Astrocyte of the cerebellum (primary cell): ENCODE data around the gene COMMD1.

Experiments
- DNase-seq: peaks from one replicate; pipeline ENCODE4 v3.0.0-alpha.2; 2011; ENCODE audit warnings: low read depth
- H3K4me3 ChIP-seq: 2 replicates; pipeline ENCODE4 v1.5.1; 2011; ENCODE audit warnings: mild to moderate bottlenecking, low read depth, low read length, moderate library complexity
- in situ Hi-C: cut with HindIII; loops from 2 replicates; pipeline ENCODE4 v1.10.0; 2017; ENCODE audit warnings: low sequenced_read_pairs
- TF ChIP-seq, protein P1 (sequence below): IDR thresholded peaks from 2 replicates; pipeline ENCODE4 v1.5.1; 2012; ENCODE audit warnings: low read length, low read depth, moderate library complexity, mild to moderate bottlenecking; ENCODE audit errors: missing control alignments

Gene COMMD1

DNA sequence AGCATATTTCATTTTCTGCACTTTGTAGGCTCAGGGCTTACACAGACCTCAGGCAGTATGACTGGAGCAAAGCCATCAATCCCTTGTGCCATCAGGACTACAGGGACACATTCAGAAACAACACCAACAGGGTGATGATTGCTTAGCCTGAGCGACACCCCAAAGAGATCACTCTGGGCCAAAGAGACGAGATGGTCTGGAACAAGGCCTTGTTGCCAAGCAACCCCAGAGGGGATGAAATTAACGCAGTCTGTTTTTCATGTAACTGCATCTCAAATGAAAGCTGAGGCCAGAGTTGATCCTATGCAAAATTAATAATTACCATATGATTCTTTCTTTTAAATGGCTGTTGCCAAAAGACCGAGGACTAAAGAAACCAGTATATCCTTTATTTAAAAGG lies 270.3 kb downstream of the COMMD1 start:
- TF ChIP-seq, protein P1, sequence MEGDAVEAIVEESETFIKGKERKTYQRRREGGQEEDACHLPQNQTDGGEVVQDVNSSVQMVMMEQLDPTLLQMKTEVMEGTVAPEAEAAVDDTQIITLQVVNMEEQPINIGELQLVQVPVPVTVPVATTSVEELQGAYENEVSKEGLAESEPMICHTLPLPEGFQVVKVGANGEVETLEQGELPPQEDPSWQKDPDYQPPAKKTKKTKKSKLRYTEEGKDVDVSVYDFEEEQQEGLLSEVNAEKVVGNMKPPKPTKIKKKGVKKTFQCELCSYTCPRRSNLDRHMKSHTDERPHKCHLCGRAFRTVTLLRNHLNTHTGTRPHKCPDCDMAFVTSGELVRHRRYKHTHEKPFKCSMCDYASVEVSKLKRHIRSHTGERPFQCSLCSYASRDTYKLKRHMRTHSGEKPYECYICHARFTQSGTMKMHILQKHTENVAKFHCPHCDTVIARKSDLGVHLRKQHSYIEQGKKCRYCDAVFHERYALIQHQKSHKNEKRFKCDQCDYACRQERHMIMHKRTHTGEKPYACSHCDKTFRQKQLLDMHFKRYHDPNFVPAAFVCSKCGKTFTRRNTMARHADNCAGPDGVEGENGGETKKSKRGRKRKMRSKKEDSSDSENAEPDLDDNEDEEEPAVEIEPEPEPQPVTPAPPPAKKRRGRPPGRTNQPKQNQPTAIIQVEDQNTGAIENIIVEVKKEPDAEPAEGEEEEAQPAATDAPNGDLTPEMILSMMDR, result no peak
- no peak for DNase-seq
- H3K4me3 ChIP-seq, result no peak overlapping the region
- in situ Hi-C loops, result no loop called here

GRCh38 chr2:62176801-62177200 lies 271.3 kb downstream of the COMMD1 start:
- H3K4me3 ChIP-seq, result no peak overlapping the region
- TF ChIP-seq, protein P1, result no peak
- in situ Hi-C loops, result no loop called here
- no peak for DNase-seq

- in situ Hi-C loops, result no loop called here
- no peak for DNase-seq
- TF ChIP-seq, protein P1, result no peak
- H3K4me3 ChIP-seq, result no peak overlapping the region
These were observed 272.0 kb downstream of the COMMD1 start for GRCh38 chr2:62177392-62178049.

- no peak overlapping the region for H3K4me3 ChIP-seq
- DNase-seq, result peak; percentile 63
- in situ Hi-C loops, result no loop called here
- TF ChIP-seq, protein P1, result no peak
These were observed 273.3 kb downstream of the COMMD1 start for GRCh38 chr2:62178741-62179271.

DNA sequence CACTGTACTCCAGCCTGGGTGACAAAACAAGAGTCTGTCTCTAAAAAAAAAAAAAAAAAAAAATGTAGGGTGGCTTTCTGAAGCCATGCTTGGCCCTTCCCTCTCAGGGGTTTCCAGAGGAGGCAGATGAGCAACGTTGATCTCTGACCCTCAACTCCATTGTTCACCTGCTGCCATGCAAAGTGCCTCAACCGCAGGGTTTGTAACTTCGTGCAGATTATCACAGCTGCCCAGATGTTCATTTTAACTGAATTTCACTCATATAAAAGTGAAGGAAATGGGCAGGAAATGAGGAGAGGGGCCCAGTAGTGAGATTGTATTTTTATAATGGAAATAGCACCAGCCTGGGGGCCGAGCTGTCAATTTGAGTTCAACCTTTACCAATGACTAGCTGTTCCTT lies 275.5 kb downstream of the COMMD1 start:
- no peak overlapping the region for H3K4me3 ChIP-seq
- in situ Hi-C loops, result no loop called here
- TF ChIP-seq, protein P1, result no peak
- DNase-seq, result no peak

DNA sequence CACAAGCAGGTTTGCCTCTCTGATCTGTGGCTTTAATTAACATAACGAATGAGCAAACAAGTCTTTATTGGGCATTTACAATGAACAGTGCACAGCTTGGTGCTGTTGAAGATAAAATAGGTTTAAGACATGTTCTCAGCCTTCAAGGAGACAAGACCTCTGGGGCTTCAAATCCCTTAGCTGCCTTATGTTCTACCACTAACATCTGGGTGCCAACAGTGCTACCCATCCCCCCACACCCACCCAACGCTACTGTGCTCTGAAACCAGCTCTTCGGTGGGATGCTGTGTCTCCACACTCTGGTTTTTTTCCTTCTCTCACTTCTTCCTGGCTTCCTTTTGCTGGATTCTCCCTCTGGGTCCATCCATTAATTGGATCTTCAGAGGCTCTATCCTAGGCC lies 276.4 kb downstream of the COMMD1 start:
- no peak for DNase-seq
- TF ChIP-seq, protein P1, result no peak
- in situ Hi-C loops, result no loop called here
- H3K4me3 ChIP-seq, result no peak overlapping the region
